GM06990 (cell line): ENCODE data around the gene UBAP2L.
"Not testable (repeated sequence)": the region's sequence is repeated elsewhere in the genome, so short reads cannot be mapped to it uniquely, and the experiment has no call there.

Source experiments
- DNase-seq: peaks from one replicate; pipeline ENCODE4 v3.0.0-alpha.2; 2011; ENCODE audit not compliant: insufficient read length; ENCODE audit errors: extremely low read depth
- H3K27me3 ChIP-seq: replicated peaks from 2 replicates; pipeline ENCODE4 v1.6.0; 2011; ENCODE audit warnings: low read length; ENCODE audit not compliant: control insufficient read depth, insufficient read depth
- H3K36me3 ChIP-seq: 2 replicates; pipeline ENCODE4 v1.5.1; 2011; ENCODE audit warnings: low read length; ENCODE audit not compliant: control insufficient read depth, insufficient read depth
- H3K4me3 ChIP-seq: replicated peaks from 2 replicates; pipeline ENCODE4 v1.5.1; 2011; ENCODE audit warnings: low read depth, mild to moderate bottlenecking, control low read depth, low read length
- CTCF ChIP-seq: IDR thresholded peaks from 2 replicates; pipeline ENCODE4 v1.5.1; 2011; ENCODE audit warnings: low read length, control low read depth, mild to moderate bottlenecking, inconsistent platforms; ENCODE audit not compliant: insufficient read depth, poor library complexity, severe bottlenecking

UBAP2L gene

GRCh38 chr1:154192476-154192875 is 28.3 kb upstream of the UBAP2L start:
- no peak for TF ChIP-seq CTCF
- Histone ChIP-seq H3K4me3 (no peak overlapping the region), H3K36me3 (no peaks in the 10 kb centered on the region), H3K27me3 (peaks cover 2% of the 10 kb centered on the region)
- no peak for DNase-seq

DNA sequence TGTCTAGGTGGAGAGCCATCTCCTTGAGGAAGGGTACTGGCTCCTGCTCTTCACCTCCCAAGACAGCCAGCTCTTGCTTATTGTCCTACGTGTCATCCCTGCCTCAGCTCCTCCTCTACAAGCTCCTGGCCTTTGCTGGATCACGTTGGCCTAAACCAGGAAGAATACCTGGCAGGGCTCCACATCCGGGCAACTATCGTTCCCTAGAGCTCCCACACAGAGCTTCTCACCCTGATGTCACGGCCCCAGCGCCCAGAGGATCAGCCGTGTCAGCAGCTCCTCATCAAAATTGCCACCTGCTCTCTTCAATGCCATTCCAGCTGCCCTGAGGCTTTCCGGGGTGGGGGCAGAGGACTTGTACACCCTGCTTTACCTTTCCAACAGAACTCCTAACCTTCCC is 26.9 kb upstream of the UBAP2L start:
- DNase-seq = no peak
- Histone ChIP-seq H3K4me3 (no peak overlapping the region), H3K36me3 (no peaks in the 10 kb centered on the region), H3K27me3 (peaks cover 2% of the 10 kb centered on the region)
- TF ChIP-seq CTCF = no peak

DNA sequence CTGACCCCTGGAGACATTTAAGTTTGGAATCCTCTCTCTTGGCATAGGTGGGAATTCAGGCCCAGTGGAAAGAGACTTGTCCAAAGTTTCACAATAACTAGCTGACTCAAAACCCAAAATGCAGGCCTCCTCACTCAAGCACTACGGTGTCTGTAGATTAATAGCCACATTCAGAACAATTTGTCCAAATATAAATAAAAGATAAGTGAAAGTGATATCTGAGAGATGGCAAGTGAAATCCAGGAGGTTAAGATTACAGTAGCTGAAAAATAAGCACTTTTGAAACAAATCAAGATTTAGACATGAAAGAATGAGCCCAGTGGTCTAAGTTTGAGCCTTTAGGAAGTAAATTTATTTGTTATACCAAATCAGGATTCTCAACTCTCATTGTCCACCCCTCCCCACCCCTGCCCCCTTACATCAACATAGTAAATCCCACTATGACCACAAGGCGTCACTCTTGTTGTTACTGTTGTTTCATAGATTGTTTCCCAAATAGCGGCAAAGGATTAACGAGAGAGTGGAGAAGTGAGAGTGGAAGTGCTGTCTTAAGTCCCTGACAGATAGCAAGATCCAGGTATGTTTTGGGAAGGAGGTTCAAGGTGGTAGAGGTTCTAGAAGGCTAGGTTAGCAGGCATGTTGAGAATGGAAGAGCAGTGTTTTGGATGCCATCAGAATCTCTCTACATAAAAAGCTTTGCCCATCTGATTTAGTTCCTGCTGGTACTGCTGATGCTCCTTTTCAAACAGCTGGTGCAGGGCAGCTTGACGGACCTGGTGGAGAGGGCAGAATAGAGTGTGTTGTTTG is 21.8 kb upstream of the UBAP2L start:
- Histone ChIP-seq H3K27me3 (no peaks in the 10 kb centered on the region; the same call in 1 of the 2 replicates), H3K4me3 (no peak overlapping the region), H3K36me3 (no peaks in the 10 kb centered on the region)
- peak; percentile 71 for TF ChIP-seq CTCF
- peak; percentile 18 for DNase-seq

GRCh38 chr1:154199563-154199879 is 21.2 kb upstream of the UBAP2L start:
- Histone ChIP-seq H3K4me3 (no peak overlapping the region), H3K36me3 (no peaks in the 10 kb centered on the region), H3K27me3 (no peaks in the 10 kb centered on the region)
- no peak for TF ChIP-seq CTCF
- no peak for DNase-seq

DNA sequence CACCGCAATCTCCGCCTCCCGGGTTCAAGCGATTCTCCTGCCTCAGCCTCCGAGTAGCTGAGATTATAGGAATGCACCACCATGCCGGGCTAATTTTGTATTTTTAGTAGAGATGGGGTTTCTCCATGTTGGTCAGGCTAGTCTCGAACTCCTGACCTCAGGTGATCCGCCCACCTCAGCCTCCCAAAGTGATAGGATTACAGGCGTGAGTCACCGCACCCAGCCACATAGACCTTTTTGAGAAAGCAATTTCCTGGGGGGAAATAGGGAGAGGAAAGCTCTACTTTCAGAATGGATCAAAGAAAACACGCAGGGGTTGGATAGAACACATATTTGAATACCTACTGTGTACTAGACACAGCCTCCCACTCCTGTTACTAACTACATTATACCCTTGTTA is 15.0 kb upstream of the UBAP2L start:
- H3K36me3 ChIP-seq = peaks cover 12% of the 10 kb centered on the region
- DNase-seq, H3K27me3 ChIP-seq, H3K4me3 ChIP-seq: not testable (repeated sequence)

- H3K36me3 ChIP-seq = peaks cover 12% of the 10 kb centered on the region
- TF ChIP-seq CTCF = no peak
- DNase-seq = no peak
- H3K27me3 ChIP-seq = no peaks in the 10 kb centered on the region
- no peak within 1 kb of the TSS for H3K4me3 ChIP-seq
Measured at GRCh38 chr1:154206196-154206595, 14.6 kb upstream of the UBAP2L start, which contains the start of gene CFAP141. Gene CFAP141, minus strand, starts transcription at chr1:154206333. Its CDS starts 26 bp downstream, at chr1:154206307.
